Nucleus accumbens (tissue), 56 donors: ENCODE results near the gene HSP90AB1.

Source experiments
- DNase-seq, 56 donors: peaks; one replicate each; lab custom pipeline; 2025; lab: John Stamatoyannopoulos, UW

HSP90AB1 gene

GRCh38 chr6:44246663-44247337 is at the start of gene HSP90AB1:
Gene HSP90AB1 (plus strand): TSS chr6:44247101. CDS start chr6:44248630, 1,529 bp downstream.
- peak; percentile 47 to 97 (median 88) for DNase-seq

GRCh38 chr6:44198684-44199083 is 48.2 kb upstream of the HSP90AB1 start:
- DNase-seq = no peak

- DNase-seq = no peak
These were observed 47.0 kb upstream of the HSP90AB1 start for GRCh38 chr6:44199883-44200282.

- DNase-seq = no peak
These were observed 45.7 kb upstream of the HSP90AB1 start for GRCh38 chr6:44201200-44201599.

- DNase-seq = no peak
These were observed 45.1 kb upstream of the HSP90AB1 start for GRCh38 chr6:44201638-44202303.

GRCh38 chr6:44202332-44202971 is 44.4 kb upstream of the HSP90AB1 start:
- no peak for DNase-seq

GRCh38 chr6:44202972-44203750 is 43.7 kb upstream of the HSP90AB1 start:
- DNase-seq = no peak

- DNase-seq = no peak
These were observed 42.9 kb upstream of the HSP90AB1 start for GRCh38 chr6:44203955-44204354.

GRCh38 chr6:44207966-44208365 is 38.9 kb upstream of the HSP90AB1 start:
- DNase-seq = no peak

- DNase-seq = no peak
These were observed 35.6 kb upstream of the HSP90AB1 start for GRCh38 chr6:44211284-44211683.

- DNase-seq = no peak
These were observed 32.6 kb upstream of the HSP90AB1 start for GRCh38 chr6:44214307-44214706.

GRCh38 chr6:44216677-44217331 is 30.1 kb upstream of the HSP90AB1 start, which contains the start of gene MYMX:
Gene MYMX (plus strand): TSS chr6:44216926. CDS start chr6:44217472, 546 bp downstream.
- no peak for DNase-seq

- DNase-seq = peak in 32 of 56 donors; percentile 7 to 74 (median 30)
These were observed 29.4 kb upstream of the HSP90AB1 start for GRCh38 chr6:44217332-44218143.

- peak in 37 of 56 donors; percentile 11 to 70 (median 38) for DNase-seq
These were observed 27.7 kb upstream of the HSP90AB1 start for GRCh38 chr6:44219053-44219814.

- no peak for DNase-seq
These were observed 26.8 kb upstream of the HSP90AB1 start for GRCh38 chr6:44219815-44220784.

- no peak for DNase-seq
These were observed 26.0 kb upstream of the HSP90AB1 start for GRCh38 chr6:44220913-44221290.

GRCh38 chr6:44221291-44221960 is 25.5 kb upstream of the HSP90AB1 start:
- DNase-seq = peak in 50 of 56 donors; percentile 6 to 81 (median 56)
